Gastroesophageal sphincter (tissue), 4 donors: ENCODE measurements around the gene GNAO1. TPM values are rescaled to one million over a fixed set of nuclear protein-coding genes. Genes with fewer than 3 reads are reported as not detected.
A peak's percentile ranks its signal among the peaks of the same experiment; 100 is the strongest.

Experiments
- ATAC-seq: fragments of 150-250 bp; one replicate; pipeline ENCODE4 v1.9.1; 2016; ENCODE audit warnings: mild to moderate bottlenecking, moderate library complexity
- H3K27ac ChIP-seq, 4 donors: fragments of 200-600 bp; sonication (generic) in 3 of 4; 1 replicate in 3 of 4; 2 replicates in 1 of 4; pipeline ENCODE4 v1.5.1; 2016 to 2019
- H3K27me3 ChIP-seq: fragments of 200-600 bp; sonication (generic); one replicate; pipeline ENCODE4 v1.5.1; 2019
- H3K36me3 ChIP-seq, 2 donors: fragments of 200-600 bp; sonication (generic); one replicate each; pipeline ENCODE4 v1.5.1; 2019; ENCODE audit warnings: control low read depth in 1 of 2
- H3K4me1 ChIP-seq, 3 donors: fragments of 200-600 bp; sonication (generic); 1 replicate in 2 of 3; 2 replicates in 1 of 3; pipeline ENCODE4 v1.5.1; 2016 to 2019; ENCODE audit warnings: control low read depth in 2 of 3
- H3K4me3 ChIP-seq, 2 donors: fragments of 200-600 bp; sonication (generic); one replicate each; pipeline ENCODE4 v1.5.1; 2019; ENCODE audit warnings: mild to moderate bottlenecking in 1 of 2, moderate library complexity in 1 of 2
- H3K9me3 ChIP-seq, 3 donors: fragments of 200-600 bp; sonication (generic); one replicate each; pipeline ENCODE4 v1.5.1; 2017 to 2019; ENCODE audit warnings: control low read depth in 2 of 3
- EP300 ChIP-seq: sonication (generic); formaldehyde crosslinking; IDR thresholded peaks from one replicate; pipeline ENCODE4 v1.6.1; 2017; ENCODE audit warnings: antibody characterized with exemption, mild to moderate bottlenecking
- POLR2A ChIP-seq, 2 donors: fragments of 450-650 bp; IDR thresholded peaks; one replicate each; pipeline ENCODE4 v1.6.1; 2017; ENCODE audit warnings: antibody characterized with exemption in 2 of 2, mild to moderate bottlenecking in 2 of 2, moderate library complexity in 1 of 2
- POLR2AphosphoS5 ChIP-seq: sonication (generic); formaldehyde crosslinking; IDR thresholded peaks from one replicate; pipeline ENCODE4 v1.6.1; 2017; ENCODE audit warnings: antibody characterized with exemption
- WGBS, 2 donors: methylation state at CpG; one replicate each; pipeline ENCODE4 v1.1.5; 2018; ENCODE audit warnings: low coverage in 1 of 2; 5-methylcytosine and 5-hydroxymethylcytosine counted together
- total RNA-seq, 4 donors: library from RNA; depleted of rRNA; stranded (reverse); fragments of >200 nt; gene quantifications; one replicate each; pipeline ENCODE4 v1.1.0, GENCODE V29; 2016
- TF ChIP-seq, protein P1 (sequence below), 4 experiments: fragments of 200-600 bp in 2 of 4; fragments of 450-650 bp in 2 of 4; sonication (generic) in 1 of 4; IDR thresholded peaks; one replicate each; pipeline ENCODE4 v1.5.1; 2017 to 2019; ENCODE audit warnings: antibody characterized with exemption in 4 of 4, mild to moderate bottlenecking in 2 of 4, moderate library complexity in 2 of 4

The GNAO1 gene
- total RNA-seq, 4 donors from 2014 or later: 3.4 to 21.0 (median 11.0) TPM

DNA sequence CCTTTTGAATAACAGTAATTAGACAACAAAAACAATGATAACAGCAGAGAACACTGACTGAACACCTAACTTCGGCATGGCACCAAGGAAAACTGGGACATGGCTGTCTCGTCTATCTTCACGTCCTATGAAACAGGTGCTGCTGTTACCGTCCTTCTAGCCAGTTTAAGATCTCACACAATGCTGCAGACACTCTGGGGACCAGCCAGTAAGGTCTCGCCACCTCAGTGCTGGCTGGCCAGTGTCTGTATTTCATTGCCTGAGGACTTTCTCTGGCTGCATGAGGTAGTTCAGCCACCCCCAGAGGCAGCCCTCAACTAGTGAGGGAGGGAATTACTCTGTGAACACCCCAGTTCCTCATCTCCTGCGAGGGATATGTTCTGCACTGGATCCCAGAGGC lies 176.5 kb downstream of the GNAO1 start:
- H3K4me1 ChIP-seq: peaks cover 0 to 32% (median 9%) of the 10 kb centered on the region in 3 donors
- no peaks in the 10 kb centered on the region for H3K9me3 ChIP-seq
- no peak overlapping the region for H3K27ac ChIP-seq
- TF ChIP-seq EP300: no peak
- no peak for TF ChIP-seq POLR2A (IDR thresholded peaks at IDR 0.05)
- TF ChIP-seq, protein P1, sequence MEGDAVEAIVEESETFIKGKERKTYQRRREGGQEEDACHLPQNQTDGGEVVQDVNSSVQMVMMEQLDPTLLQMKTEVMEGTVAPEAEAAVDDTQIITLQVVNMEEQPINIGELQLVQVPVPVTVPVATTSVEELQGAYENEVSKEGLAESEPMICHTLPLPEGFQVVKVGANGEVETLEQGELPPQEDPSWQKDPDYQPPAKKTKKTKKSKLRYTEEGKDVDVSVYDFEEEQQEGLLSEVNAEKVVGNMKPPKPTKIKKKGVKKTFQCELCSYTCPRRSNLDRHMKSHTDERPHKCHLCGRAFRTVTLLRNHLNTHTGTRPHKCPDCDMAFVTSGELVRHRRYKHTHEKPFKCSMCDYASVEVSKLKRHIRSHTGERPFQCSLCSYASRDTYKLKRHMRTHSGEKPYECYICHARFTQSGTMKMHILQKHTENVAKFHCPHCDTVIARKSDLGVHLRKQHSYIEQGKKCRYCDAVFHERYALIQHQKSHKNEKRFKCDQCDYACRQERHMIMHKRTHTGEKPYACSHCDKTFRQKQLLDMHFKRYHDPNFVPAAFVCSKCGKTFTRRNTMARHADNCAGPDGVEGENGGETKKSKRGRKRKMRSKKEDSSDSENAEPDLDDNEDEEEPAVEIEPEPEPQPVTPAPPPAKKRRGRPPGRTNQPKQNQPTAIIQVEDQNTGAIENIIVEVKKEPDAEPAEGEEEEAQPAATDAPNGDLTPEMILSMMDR (IDR thresholded peaks at IDR 0.05): no peak
- TF ChIP-seq POLR2AphosphoS5: no peak
- ATAC-seq: no peak
- H3K27me3 ChIP-seq: no peaks in the 10 kb centered on the region
- no peak overlapping the region for H3K4me3 ChIP-seq
- H3K36me3 ChIP-seq: peaks cover 0 to 68% of the 10 kb centered on the region in 2 donors
- 80% methylated on average over 4 of the region's 6 CpGs; no CpG with 5 or more reads in 1 of the 2 donors for WGBS, 2 donors

DNA sequence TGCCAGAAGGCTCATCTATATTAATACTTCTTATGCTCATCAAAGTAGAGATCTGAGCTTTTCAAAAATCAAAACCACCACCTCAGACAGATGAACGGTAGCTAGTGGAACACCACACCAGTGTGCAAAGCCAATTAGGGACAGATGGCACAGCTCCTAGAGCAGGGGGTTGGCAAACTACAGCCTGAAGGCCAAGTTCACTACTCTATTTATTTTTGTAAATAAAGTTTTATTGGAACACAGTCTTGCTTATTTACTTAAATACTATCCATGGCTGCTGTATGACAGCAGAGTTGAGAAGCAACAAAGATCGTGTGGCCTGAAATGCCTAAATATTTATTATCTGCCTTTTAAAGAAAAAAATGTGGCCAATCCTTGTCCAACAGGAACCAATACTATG lies 177.3 kb downstream of the GNAO1 start:
- Histone ChIP-seq H3K4me1 (peaks cover 0 to 40% (median 9%) of the 10 kb centered on the region in 3 donors), H3K9me3 (no peaks in the 10 kb centered on the region), H3K4me3 (no peak overlapping the region), H3K27me3 (no peaks in the 10 kb centered on the region), H3K36me3 (peaks cover 0 to 68% of the 10 kb centered on the region in 2 donors), H3K27ac (no peak overlapping the region)
- TF ChIP-seq POLR2A (IDR thresholded peaks at IDR 0.05): no peak
- 91 to 93% methylated on average over 2 of the region's 2 CpGs for WGBS, 2 donors
- no peak for ATAC-seq

DNA sequence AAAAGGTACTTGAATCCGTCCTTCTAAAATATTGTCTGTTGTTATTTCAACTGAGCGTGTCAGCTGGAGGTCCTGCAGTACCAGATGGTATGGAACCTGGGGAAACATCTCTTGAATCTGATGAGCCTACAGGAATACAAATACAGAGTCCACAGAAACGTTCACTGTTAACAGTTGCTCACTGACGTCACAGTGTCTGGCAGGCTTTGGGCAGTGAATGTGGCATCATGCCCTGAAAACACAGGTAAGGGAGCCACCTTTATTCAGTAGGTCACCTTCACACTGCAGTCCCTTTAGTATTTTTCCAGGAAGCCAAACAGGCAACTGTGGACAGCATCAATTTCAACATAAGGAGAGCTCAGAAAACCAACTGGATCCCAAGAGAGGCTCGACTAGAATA lies 177.9 kb downstream of the GNAO1 start:
- no peak overlapping the region for H3K27ac ChIP-seq
- WGBS, 2 donors: 91 to 96% methylated on average over 3 to 5 of the region's 5 CpGs

DNA sequence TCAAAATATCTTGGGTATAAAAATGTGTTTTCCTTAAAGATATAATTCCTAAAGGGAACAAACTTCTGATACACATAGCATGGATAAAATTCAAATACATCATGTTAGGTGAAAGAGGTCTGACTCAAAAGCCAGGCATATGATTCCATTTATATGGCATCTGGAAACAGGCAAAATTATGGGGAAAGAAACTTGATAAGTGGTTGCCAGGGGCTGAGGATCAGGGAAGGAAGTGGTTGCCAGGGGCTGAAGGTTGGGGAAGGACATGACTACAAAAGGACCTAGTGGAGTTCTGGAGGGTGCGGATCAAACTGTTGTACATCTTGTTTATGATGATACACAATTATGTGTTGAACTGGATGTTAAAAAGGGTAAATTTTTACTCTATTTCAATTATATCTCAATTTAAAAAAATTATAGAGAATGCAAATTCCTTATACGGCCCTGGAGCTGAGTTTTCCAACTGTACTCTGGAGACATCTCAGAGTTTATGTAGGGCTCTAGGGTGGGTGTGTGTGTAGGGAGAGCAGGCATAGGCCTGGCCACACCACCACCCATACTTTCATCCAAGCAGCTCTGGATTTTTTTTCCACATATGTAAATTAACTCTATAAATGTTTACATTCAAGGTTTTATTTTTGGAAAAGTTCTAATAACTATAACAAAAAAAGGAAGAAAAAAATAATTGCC lies 179.0 kb downstream of the GNAO1 start:
- no peak for ATAC-seq
- Histone ChIP-seq H3K4me1 (peaks cover 0 to 41% (median 9%) of the 10 kb centered on the region in 3 donors), H3K27me3 (no peaks in the 10 kb centered on the region), H3K27ac (peak overlapping the region in 2 of 4 donors; percentile 58 to 67), H3K36me3 (peaks cover 0 to 64% of the 10 kb centered on the region in 2 donors), H3K4me3 (no peak overlapping the region), H3K9me3 (no peaks in the 10 kb centered on the region)
- WGBS, 2 donors: 68 to 81% methylated on average over 2 of the region's 2 CpGs
- TF ChIP-seq EP300 (no peak), POLR2AphosphoS5 (no peak), POLR2A (IDR thresholded peaks at IDR 0.05) (no peak)
- TF ChIP-seq, protein P1 (IDR thresholded peaks at IDR 0.05): no peak

More for the DNA sequence above, 177.9 kb downstream of the GNAO1 start:
- TF ChIP-seq, protein P1 (IDR thresholded peaks at IDR 0.05): no peak
- TF ChIP-seq EP300 (no peak), POLR2A (IDR thresholded peaks at IDR 0.05) (no peak), POLR2AphosphoS5 (no peak)
- H3K36me3 ChIP-seq: peaks cover 0 to 66% of the 10 kb centered on the region in 2 donors
- H3K4me1 ChIP-seq: peaks cover 0 to 41% (median 9%) of the 10 kb centered on the region in 3 donors
- H3K4me3 ChIP-seq: no peak overlapping the region
- H3K27me3 ChIP-seq: no peaks in the 10 kb centered on the region
- no peak for ATAC-seq
- no peaks in the 10 kb centered on the region for H3K9me3 ChIP-seq

DNA sequence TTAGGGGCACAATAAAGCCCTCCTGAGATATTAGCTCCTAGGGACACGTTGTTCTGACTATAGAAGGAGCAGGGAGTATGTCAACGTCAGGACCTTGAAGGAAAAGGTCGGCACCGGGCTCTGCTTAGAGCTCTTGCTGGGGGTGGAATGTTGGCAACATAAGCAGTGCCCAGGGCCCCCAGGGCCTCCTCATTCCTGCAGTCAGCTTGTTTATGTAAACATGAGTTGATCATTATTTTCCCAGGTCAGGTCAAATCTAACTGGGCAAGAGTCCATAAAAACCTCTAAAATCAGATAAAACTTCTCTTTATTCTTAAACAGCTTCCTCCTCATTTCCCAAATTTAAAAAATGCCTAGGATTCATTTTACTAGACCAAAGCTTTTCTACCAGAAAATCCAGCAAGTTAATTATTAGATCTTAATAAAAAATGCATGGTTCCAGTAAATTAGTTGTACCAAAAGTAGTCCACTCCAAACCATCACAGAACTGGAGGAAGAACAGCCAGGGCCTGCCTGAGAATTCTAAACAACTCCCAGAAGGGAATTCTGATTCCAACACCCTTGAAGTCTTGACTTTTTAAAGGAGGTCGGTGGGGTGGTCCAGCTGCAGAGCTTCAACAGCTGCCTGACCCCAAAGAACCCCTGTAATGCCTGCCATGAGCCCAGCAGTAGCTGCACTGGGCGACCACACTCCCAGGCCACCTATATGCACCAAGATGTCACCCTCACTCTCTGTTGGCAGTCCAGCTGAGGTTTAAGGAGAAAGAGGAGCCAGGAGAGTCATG lies 179.8 kb downstream of the GNAO1 start:
- no peaks in the 10 kb centered on the region for H3K27me3 ChIP-seq
- H3K9me3 ChIP-seq: no peaks in the 10 kb centered on the region
- peak overlapping the region in 3 of 4 donors; percentile 11 to 67 (median 58) for H3K27ac ChIP-seq
- ATAC-seq: no peak
- peaks cover 0 to 57% of the 10 kb centered on the region in 2 donors for H3K36me3 ChIP-seq
- 23 to 26% methylated on average over 5 to 6 of the region's 6 CpGs for WGBS, 2 donors
- no peak overlapping the region for H3K4me3 ChIP-seq
- no peak for TF ChIP-seq EP300
- peak; percentile 81 for TF ChIP-seq POLR2AphosphoS5
- H3K4me1 ChIP-seq: peaks cover 0 to 41% (median 9%) of the 10 kb centered on the region in 3 donors
